ENCODE results near the gene NGEF.
"Not testable (repeated sequence)": the region's sequence is repeated elsewhere in the genome, so short reads cannot be mapped to it uniquely, and the experiment has no call there.

Gene NGEF

GRCh38 chr2:233053928-233054784 is 41.1 kb upstream of the NGEF start:
- no peak overlapping the region for H3K27ac ChIP-seq (replicated peaks)
- TF ChIP-seq SPI1 (IDR thresholded peaks at IDR 0.05; ENCODE audit: borderline replicate concordance, low read depth), result no peak
- TF ChIP-seq CTCF (IDR thresholded peaks at IDR 0.05; ENCODE audit: insufficient read depth, low read length), result peak; percentile 87
- TF ChIP-seq GABPA (IDR thresholded peaks at IDR 0.05; ENCODE audit: low read depth), result no peak
- TF ChIP-seq POLR2AphosphoS5 (IDR thresholded peaks at IDR 0.05; ENCODE audit: low read depth), result no peak
- no peak for TF ChIP-seq REST (IDR thresholded peaks at IDR 0.05; ENCODE audit: insufficient replicate concordance, low read depth)
- no peak overlapping the region for H3K4me3 ChIP-seq (replicated peaks; ENCODE audit: insufficient read depth, low read length)
- no peaks in the 10 kb centered on the region for H3K27me3 ChIP-seq (ENCODE audit: insufficient read depth, poor library complexity, severe bottlenecking)
- DNase-seq (ENCODE audit: low read depth in 1 of 2, low spot score in 1 of 2), result peak in 1 of 2 experiments; percentile 53

DNA sequence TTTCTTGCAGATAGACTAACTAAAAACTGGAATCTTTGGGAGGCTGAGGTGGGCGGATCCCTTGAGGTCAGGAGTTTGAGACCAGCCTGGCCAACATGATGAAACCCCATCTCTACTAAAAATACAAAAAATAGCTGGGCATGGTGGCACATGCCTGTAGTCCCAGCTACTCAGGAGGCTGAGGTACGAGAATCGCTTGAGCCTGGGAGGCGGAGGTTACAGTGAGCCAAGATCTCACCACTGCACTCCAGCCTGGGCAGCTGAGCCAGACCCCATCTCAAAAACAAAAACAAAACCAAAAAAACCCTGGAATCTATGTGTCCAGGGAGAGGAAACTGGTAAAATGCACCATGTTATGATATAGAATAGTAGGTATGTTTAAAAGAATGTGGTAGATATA is 39.5 kb upstream of the NGEF start:
- not testable (repeated sequence) for H3K27me3 ChIP-seq (ENCODE audit: insufficient read depth, poor library complexity, severe bottlenecking); H3K4me3 ChIP-seq (replicated peaks; ENCODE audit: insufficient read depth, low read length); DNase-seq (ENCODE audit: low read depth in 1 of 2, low spot score in 1 of 2); H3K27ac ChIP-seq (replicated peaks)

GRCh38 chr2:233051241-233052149 is 38.4 kb upstream of the NGEF start:
- Histone ChIP-seq H3K27me3 (ENCODE audit: insufficient read depth, poor library complexity, severe bottlenecking) (no peaks in the 10 kb centered on the region), H3K27ac (replicated peaks) (no peak overlapping the region), H3K4me3 (replicated peaks; ENCODE audit: insufficient read depth, low read length) (no peak overlapping the region)
- no peak for DNase-seq (ENCODE audit: low read depth in 1 of 2, low spot score in 1 of 2)
- no peak for TF ChIP-seq CTCF (IDR thresholded peaks at IDR 0.05; ENCODE audit: insufficient read depth, low read length)
- no peak for TF ChIP-seq SPI1 (IDR thresholded peaks at IDR 0.05; ENCODE audit: borderline replicate concordance, low read depth)
- TF ChIP-seq POLR2AphosphoS5 (IDR thresholded peaks at IDR 0.05; ENCODE audit: low read depth), result no peak
- TF ChIP-seq GABPA (IDR thresholded peaks at IDR 0.05; ENCODE audit: low read depth), result no peak
- TF ChIP-seq REST (IDR thresholded peaks at IDR 0.05; ENCODE audit: insufficient replicate concordance, low read depth), result no peak

DNA sequence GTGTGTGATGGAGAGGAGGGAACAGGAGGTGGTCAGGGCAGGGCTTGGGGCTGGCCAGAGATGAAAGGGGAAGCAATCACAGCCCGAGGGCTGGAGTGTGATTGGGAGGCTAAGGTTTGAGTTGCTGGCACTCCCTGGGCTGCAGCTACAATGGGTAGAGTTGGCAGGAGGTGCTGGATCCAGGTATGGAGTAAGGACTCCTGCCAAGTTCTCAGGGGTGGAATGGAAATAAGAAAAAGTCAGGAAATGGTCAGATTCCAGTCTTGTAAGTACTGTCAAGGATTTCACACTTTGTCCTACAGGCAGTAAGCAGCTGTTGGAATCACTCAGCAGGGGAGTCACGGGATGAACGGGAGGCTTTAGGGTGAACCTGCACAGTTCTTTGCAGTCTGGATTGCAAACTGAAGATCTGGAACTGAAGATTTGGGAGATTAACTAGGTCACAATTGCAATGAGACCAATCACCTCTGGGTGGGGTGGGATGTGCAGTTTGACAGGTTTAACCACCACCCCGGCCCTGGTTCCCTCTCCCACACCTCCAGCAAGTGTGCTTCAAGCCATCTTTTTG is 36.2 kb upstream of the NGEF start:
- H3K4me3 ChIP-seq (replicated peaks; ENCODE audit: insufficient read depth, low read length), result no peak overlapping the region
- no peak for DNase-seq (ENCODE audit: low read depth in 1 of 2, low spot score in 1 of 2)
- H3K27ac ChIP-seq (replicated peaks), result no peak overlapping the region
- no peaks in the 10 kb centered on the region for H3K27me3 ChIP-seq (ENCODE audit: insufficient read depth, poor library complexity, severe bottlenecking)
- no peak for TF ChIP-seq REST (IDR thresholded peaks at IDR 0.05; ENCODE audit: insufficient replicate concordance, low read depth)
- no peak for TF ChIP-seq CTCF (IDR thresholded peaks at IDR 0.05; ENCODE audit: insufficient read depth, low read length)
- no peak for TF ChIP-seq GABPA (IDR thresholded peaks at IDR 0.05; ENCODE audit: low read depth)
- no peak for TF ChIP-seq POLR2AphosphoS5 (IDR thresholded peaks at IDR 0.05; ENCODE audit: low read depth)
- no peak for TF ChIP-seq SPI1 (IDR thresholded peaks at IDR 0.05; ENCODE audit: borderline replicate concordance, low read depth)
